H1 (cell line): ENCODE data around the gene NFE2L2. TPM values are rescaled to one million over a fixed set of nuclear protein-coding genes. Genes with fewer than 3 reads are reported as not detected.

Experiments used
- CTCF ChIA-PET: fragments of 300-600 bp; sonication (Branson Sonifier 250); formaldehyde crosslinking; loops from one replicate; lab custom pipeline; 2021; ENCODE audit not compliant: partially characterized antibody; lab: Charles Lee
- POLR2A ChIA-PET: fragments of 300-600 bp; sonication (Branson Sonifier 250); formaldehyde crosslinking; loops from one replicate; lab custom pipeline; 2021; ENCODE audit warnings: inconsistent platforms; ENCODE audit not compliant: partially characterized antibody; lab: Charles Lee
- DNase-seq, 2 experiments: peaks; one replicate each; pipeline versions ENCODE4 v3.0.0 to v3.0.0-alpha.2; 2010 to 2022; ENCODE audit warnings: low spot score in 2 of 2, low read depth in 1 of 2, mixed read lengths in 1 of 2
- FAIRE-seq: peaks from 2 replicates; lab custom pipeline; 2011; peaks lifted over from hg19 to GRCh38; lab: Jason Lieb, UNC
- H2AFZ ChIP-seq: 2 replicates; pipeline ENCODE4 v1.8.1; 2012; ENCODE audit warnings: low read length, inconsistent platforms
- H2AK5ac ChIP-seq: 2 replicates; pipeline ENCODE4 v1.6.1; 2013; ENCODE audit warnings: low read depth, low read length
- H2BK120ac ChIP-seq: replicated peaks from 2 replicates; pipeline ENCODE3; 2013; ENCODE audit warnings: low read depth, low read length, inconsistent platforms
- H2BK12ac ChIP-seq: 2 replicates; pipeline ENCODE4 v1.6.1; 2013; ENCODE audit warnings: low read depth, low read length
- H2BK15ac ChIP-seq: 2 replicates; pipeline ENCODE4 v1.6.1; 2013; ENCODE audit warnings: low read length
- H2BK20ac ChIP-seq: 2 replicates; pipeline ENCODE4 v1.6.1; 2013; ENCODE audit warnings: low read length
- H2BK5ac ChIP-seq: 2 replicates; pipeline ENCODE4 v1.6.1; 2013; ENCODE audit warnings: low read depth, low read length
- H3K14ac ChIP-seq: 2 replicates; pipeline ENCODE4 v1.6.1; 2013; ENCODE audit warnings: inconsistent platforms; ENCODE audit not compliant: insufficient read length
- H3K18ac ChIP-seq: 2 replicates; pipeline ENCODE4 v1.6.1; 2013; ENCODE audit warnings: low read length; ENCODE audit errors: extremely low read depth
- H3K23ac ChIP-seq: 2 replicates; pipeline ENCODE4 v1.6.1; 2013; ENCODE audit warnings: inconsistent platforms; ENCODE audit not compliant: insufficient read length
- H3K23me2 ChIP-seq: 2 replicates; pipeline ENCODE4 v1.6.1; 2013; ENCODE audit warnings: low read depth, low read length
- H3K27ac ChIP-seq: 2 replicates; pipeline ENCODE4 v1.6.1; 2011; ENCODE audit warnings: low read depth, low read length, inconsistent platforms
- H3K27me3 ChIP-seq, 4 experiments: replicated peaks in 1 of 4; 1 replicate in 1 of 4; 2 replicates in 3 of 4; pipeline versions ENCODE4 v1.6.1 to v1.8.1; 2011 to 2013; ENCODE audit warnings: low read length in 3 of 4, mild to moderate bottlenecking in 3 of 4, inconsistent platforms in 2 of 4, mixed read lengths in 2 of 4, moderate library complexity in 1 of 4; ENCODE audit not compliant: control insufficient read depth in 3 of 4, insufficient read depth in 3 of 4; ENCODE audit errors: extremely low read depth in 1 of 4
- H3K36me3 ChIP-seq, 4 experiments: 2 replicates each; pipeline versions ENCODE4 v1.6.1 to v1.8.1; 2011 to 2013; ENCODE audit warnings: mild to moderate bottlenecking in 4 of 4, low read length in 3 of 4, moderate library complexity in 2 of 4, control low read depth in 1 of 4, inconsistent platforms in 1 of 4; ENCODE audit not compliant: insufficient read depth in 4 of 4, control insufficient read depth in 2 of 4
- H3K4ac ChIP-seq: replicated peaks from 2 replicates; pipeline ENCODE3; 2013; ENCODE audit warnings: low read length, low read depth, mixed read lengths, inconsistent platforms; ENCODE audit not compliant: insufficient read length
- H3K4me1 ChIP-seq, 4 experiments: replicated peaks in 1 of 4; 1 replicate in 1 of 4; 2 replicates in 3 of 4; pipeline versions ENCODE4 v1.6.1 to v1.8.1; 2011 to 2013; ENCODE audit warnings: low read length in 3 of 4, inconsistent platforms in 2 of 4, mixed read lengths in 1 of 4; ENCODE audit not compliant: insufficient read depth in 4 of 4, control insufficient read depth in 3 of 4
- H3K4me2 ChIP-seq, 2 experiments: 2 replicates each; pipeline versions ENCODE4 v1.6.1 to v1.8.1; 2011 to 2013; ENCODE audit warnings: low read depth in 2 of 2, low read length in 2 of 2, control low read depth in 1 of 2, inconsistent platforms in 1 of 2, mild to moderate bottlenecking in 1 of 2; ENCODE audit not compliant: insufficient read depth in 1 of 2
- H3K4me3 ChIP-seq, 4 experiments: fragments of 200-600, 300-600 bp in 1 of 4; sonication (generic), shearing (Covaris generic), sonication (Bioruptor Twin) in 1 of 4; 2 replicates each; pipeline versions ENCODE4 v1.5.1 to v1.8.1; 2011 to 2016; ENCODE audit warnings: low read length in 4 of 4, low read depth in 3 of 4, control low read depth in 2 of 4, inconsistent platforms in 2 of 4, mild to moderate bottlenecking in 2 of 4, mixed read lengths in 1 of 4, moderate library complexity in 1 of 4; ENCODE audit not compliant: insufficient read depth in 2 of 4; ENCODE audit errors: extremely low read depth in 1 of 4
- H3K56ac ChIP-seq: replicated peaks from 2 replicates; pipeline ENCODE3; 2013; ENCODE audit warnings: low read depth, mild to moderate bottlenecking, mixed read lengths, low read length, inconsistent platforms; ENCODE audit not compliant: insufficient read length
- H3K79me1 ChIP-seq: 2 replicates; pipeline ENCODE4 v1.6.1; 2013; ENCODE audit warnings: low read depth, low read length, control low read depth
- H3K79me2 ChIP-seq, 2 experiments: 2 replicates each; pipeline versions ENCODE4 v1.6.1 to v1.8.1; 2012 to 2013; ENCODE audit warnings: low read length in 2 of 2, mild to moderate bottlenecking in 2 of 2, inconsistent platforms in 1 of 2; ENCODE audit not compliant: insufficient read depth in 2 of 2, control insufficient read depth in 1 of 2
- H3K9ac ChIP-seq, 4 experiments: replicated peaks in 1 of 4; 1 replicate in 1 of 4; 2 replicates in 3 of 4; pipeline versions ENCODE4 v1.6.1 to v1.8.1; 2011 to 2013; ENCODE audit warnings: low read depth in 3 of 4, low read length in 3 of 4, control low read depth in 2 of 4, mild to moderate bottlenecking in 2 of 4, moderate library complexity in 2 of 4, inconsistent platforms in 1 of 4; ENCODE audit errors: extremely low read depth in 1 of 4
- H3K9me3 ChIP-seq, 2 experiments: 2 replicates each; pipeline versions ENCODE4 v1.6.1 to v1.8.1; 2012 to 2013; ENCODE audit warnings: mild to moderate bottlenecking in 2 of 2, moderate library complexity in 2 of 2, control low read depth in 1 of 2, inconsistent platforms in 1 of 2, low read depth in 1 of 2, low read length in 1 of 2, mixed read lengths in 1 of 2; ENCODE audit not compliant: insufficient read depth in 2 of 2
- H4K20me1 ChIP-seq, 2 experiments: replicated peaks in 1 of 2; 2 replicates each; pipeline versions ENCODE3 to v1.8.1; 2011 to 2013; ENCODE audit warnings: inconsistent platforms in 2 of 2, low read length in 2 of 2, mild to moderate bottlenecking in 1 of 2; ENCODE audit not compliant: insufficient read depth in 2 of 2, control insufficient read depth in 1 of 2
- H4K5ac ChIP-seq: 2 replicates; pipeline ENCODE4 v1.6.1; 2013; ENCODE audit warnings: low read length, low read depth, mixed read lengths, inconsistent platforms; ENCODE audit not compliant: insufficient read length
- H4K8ac ChIP-seq: 2 replicates; pipeline ENCODE4 v1.8.0; 2013; ENCODE audit warnings: mild to moderate bottlenecking, moderate library complexity, low read length, inconsistent platforms; ENCODE audit not compliant: insufficient read depth; ENCODE audit errors: extremely low read depth
- H4K91ac ChIP-seq: replicated peaks from 2 replicates; pipeline ENCODE3; 2013; ENCODE audit warnings: low read length, mixed read lengths, inconsistent platforms; ENCODE audit not compliant: insufficient read length
- BCL11A ChIP-seq, 2 experiments: IDR thresholded peaks; one replicate each; pipeline ENCODE4 v1.6.1; 2011; ENCODE audit warnings: low read depth in 2 of 2, low read length in 2 of 2, mild to moderate bottlenecking in 2 of 2
- CHD2 ChIP-seq: IDR thresholded peaks from 2 replicates; pipeline ENCODE4 v1.6.1; 2012; ENCODE audit warnings: low read length, improper control_type of control experiment
- EGR1 ChIP-seq: IDR thresholded peaks from 2 replicates; pipeline ENCODE4 v1.6.1; 2011; ENCODE audit warnings: low read depth, low read length, borderline replicate concordance
- EP300 ChIP-seq, 2 experiments: IDR thresholded peaks; 1 replicate in 1 of 2; 2 replicates in 1 of 2; pipeline ENCODE4 v1.6.1; 2011 to 2012; ENCODE audit warnings: low read depth in 2 of 2, low read length in 2 of 2, mild to moderate bottlenecking in 2 of 2, borderline replicate concordance in 1 of 2, inconsistent platforms in 1 of 2, moderate library complexity in 1 of 2
- NRF1 ChIP-seq: IDR thresholded peaks from 2 replicates; pipeline ENCODE4 v1.6.1; 2011; ENCODE audit warnings: mild to moderate bottlenecking, low read depth, low read length, improper control_type of control experiment
- POU5F1 ChIP-seq: IDR thresholded peaks from 2 replicates; pipeline ENCODE4 v1.6.1; 2011; ENCODE audit warnings: low read depth, mild to moderate bottlenecking, low read length, moderate library complexity
- RFX5 ChIP-seq: IDR thresholded peaks from 2 replicates; pipeline ENCODE4 v1.6.1; 2011; ENCODE audit warnings: low read depth, low read length, improper control_type of control experiment, borderline replicate concordance
- SIRT6 ChIP-seq: IDR thresholded peaks from one replicate; pipeline ENCODE4 v1.7.1; 2012; ENCODE audit warnings: low read length, inconsistent platforms
- TBP ChIP-seq: IDR thresholded peaks from 2 replicates; pipeline ENCODE4 v1.6.1; 2011; ENCODE audit warnings: low read depth, low read length, improper control_type of control experiment
- TCF12 ChIP-seq: IDR thresholded peaks from 2 replicates; pipeline ENCODE4 v1.6.1; 2011; ENCODE audit warnings: low read depth, mild to moderate bottlenecking, low read length
- TEAD4 ChIP-seq: IDR thresholded peaks from 2 replicates; pipeline ENCODE4 v1.6.1; 2012; ENCODE audit warnings: low read depth, low read length, inconsistent platforms, mixed read lengths
- ZNF274 ChIP-seq: IDR thresholded peaks from 2 replicates; pipeline ENCODE4 v1.7.0; 2012; ENCODE audit warnings: low read length, borderline replicate concordance; ENCODE audit errors: extremely low read depth
- WGBS, 2 experiments: shearing (Covaris generic) in 1 of 2; methylation state at CpG; one replicate each; pipeline versions ENCODE4 v1.1.6 to v1.1.7; 2013 to 2015; ENCODE audit warnings: low lambda C conversion rate in 2 of 2, mixed read lengths in 2 of 2, inconsistent platforms in 1 of 2, low coverage in 1 of 2, missing lambda C conversion rate in 1 of 2; ENCODE audit not compliant: insufficient replicate concordance in 2 of 2, insufficient coverage in 1 of 2, insufficient read length in 1 of 2; ENCODE audit errors: extremely low coverage in 1 of 2, missing lambda C conversion rate in 1 of 2; 5-methylcytosine and 5-hydroxymethylcytosine counted together
- polyA plus RNA-seq, 7 experiments: library from polyadenylated mRNA; depleted of rRNA in 3 of 7; stranded (reverse) in 5 of 7; unstranded in 2 of 7; fragments of >200 nt in 5 of 7; fragments of 200-250 nt in 2 of 7; gene quantifications; 1 replicate in 5 of 7; 2 replicates in 1 of 7; 4 replicates in 1 of 7; pipeline versions ENCODE4 v1.2.1 to v1.2.3, GENCODE V29; 2011 to 2013; ENCODE audit warnings: missing spikeins in 2 of 7, mixed read lengths in 2 of 7
- total RNA-seq: library from RNA; stranded (reverse); fragmentation: NEBNext Ultra II Directional; extraction: Animal tissue kit (Norgen Biotek cat#: 25700); gene quantifications from 2 replicates; pipeline ENCODE4 v1.2.1, GENCODE V29; 2021

NFE2L2 gene
- total and polyA plus RNA-seq, 2 of the 8 experiments (the other 6 are each of a cell fraction or from before 2014, with no cell fraction given): 33.2 to 34.5 TPM

GRCh38 chr2:177279847-177280246, 15.3 kb upstream of the NFE2L2 start:
- H3K79me2 ChIP-seq: no peaks in the 10 kb centered on the region
- no peak overlapping the region for H4K91ac ChIP-seq
- FAIRE-seq: no peak
- H2BK15ac ChIP-seq: no peak overlapping the region
- H2BK20ac ChIP-seq: no peak overlapping the region
- no peak overlapping the region for H2BK5ac ChIP-seq
- no peaks in the 10 kb centered on the region for H4K20me1 ChIP-seq
- H4K8ac ChIP-seq: no peak overlapping the region
- no peak overlapping the region for H3K27ac ChIP-seq
- no peak for DNase-seq
- no peaks in the 10 kb centered on the region for H3K4me1 ChIP-seq
- H3K9me3 ChIP-seq: no peaks in the 10 kb centered on the region
- H3K27me3 ChIP-seq: no peaks in the 10 kb centered on the region
- no peak overlapping the region for H2AFZ ChIP-seq
- no peak overlapping the region for H2AK5ac ChIP-seq
- no peak overlapping the region for H2BK12ac ChIP-seq
- no peak overlapping the region for H3K4me2 ChIP-seq
- H3K18ac ChIP-seq: no peak overlapping the region
- no peaks in the 10 kb centered on the region for H3K23me2 ChIP-seq
- H2BK120ac ChIP-seq: no peak overlapping the region
- no peak overlapping the region for H3K9ac ChIP-seq
- POLR2A ChIA-PET: interaction anchor here (1.4 to 5.9 kb wide), 2 partner anchors 12 to 16 kb away, joined by 3 to 28 read pairs; partner anchors contain the start of gene NFE2L2
- H4K5ac ChIP-seq: no peak overlapping the region
- no peak overlapping the region for H3K56ac ChIP-seq
- TF ChIP-seq TEAD4: no peak
- TF ChIP-seq NRF1: no peak
- TF ChIP-seq CHD2: no peak
- no peak for TF ChIP-seq EP300 (IDR thresholded peaks at IDR 0.05; ENCODE audit: borderline replicate concordance in 1 of 2, low read depth in 2 of 2, low read length in 2 of 2)
- no peak for TF ChIP-seq POU5F1
- TF ChIP-seq EGR1: no peak
- TF ChIP-seq ZNF274: no peak
- no peak for TF ChIP-seq RFX5
- no peak for TF ChIP-seq BCL11A (IDR thresholded peaks at IDR 0.05; ENCODE audit: low read depth in 2 of 2, low read length in 2 of 2)
- TF ChIP-seq SIRT6: no peak
- no peak for TF ChIP-seq TCF12
- no peak for TF ChIP-seq TBP
- TF ChIP-seq, all 59 proteins: peak for 0
- H3K4me3 ChIP-seq: no peak overlapping the region
- CTCF ChIA-PET: interaction anchor here (0.9 to 4.1 kb wide), 6 partner anchors 10 to 115 kb away, joined by 3 to 24 read pairs (median 4); no protein-coding TSS in a partner anchor
- H3K23ac ChIP-seq: no peak overlapping the region
- H3K36me3 ChIP-seq: no peaks in the 10 kb centered on the region
- H3K14ac ChIP-seq: no peak overlapping the region
- H3K4ac ChIP-seq: no peak overlapping the region
- WGBS, 2 experiments: 84% methylated on average over 2 of the region's 2 CpGs; no CpG with 5 or more reads in 1 of the 2 experiments
- no peaks in the 10 kb centered on the region for H3K79me1 ChIP-seq
